Colonic mucosa (tissue), 4 donors: Measurements from ENCODE around the gene DNM2. TPM values are rescaled to one million over a fixed set of nuclear protein-coding genes. Genes with fewer than 3 reads are reported as not detected.

ENCODE experiments used
- DNase-seq: peaks from one replicate; pipeline ENCODE4 v3.0.0-alpha.2; 2020
- H3K27ac ChIP-seq: fragments of 200-600 bp; one replicate; pipeline ENCODE4 v1.8.0; 2021
- H3K27me3 ChIP-seq: fragments of 200-600 bp; one replicate; pipeline ENCODE4 v1.8.0; 2021
- H3K36me3 ChIP-seq: fragments of 200-600 bp; one replicate; pipeline ENCODE4 v1.8.0; 2021
- H3K4me1 ChIP-seq: fragments of 200-600 bp; one replicate; pipeline ENCODE4 v1.8.0; 2021; ENCODE audit warnings: mild to moderate bottlenecking
- H3K4me3 ChIP-seq: fragments of 200-600 bp; one replicate; pipeline ENCODE4 v1.8.0; 2021
- H3K9ac ChIP-seq, 2 donors: one replicate each; pipeline ENCODE4 v1.7.0; 2013; ENCODE audit warnings: control low read depth in 2 of 2, low read depth in 2 of 2, low read length in 2 of 2
- H3K9me3 ChIP-seq: fragments of 200-600 bp; one replicate; pipeline ENCODE4 v1.8.0; 2021
- intact Hi-C: fragments of 100-400 bp; cut with DNase I; formaldehyde crosslinking; loops from one replicate; pipeline ENCODE4 v1.14.1; 2022
- total RNA-seq, 2 donors: library from RNA; stranded (reverse); fragmentation: NEBNext Ultra II Directional in 1 of 2; extraction: Animal tissue kit (Norgen Biotek cat#: 25700) in 1 of 2; gene quantifications; one replicate each; pipeline ENCODE4 v1.2.1, GENCODE V29; 2021
- TF ChIP-seq, protein P1 (sequence below): fragments of 200-600 bp; IDR thresholded peaks from one replicate; pipeline ENCODE4 v1.8.0; 2022; ENCODE audit warnings: antibody characterized with exemption, mild to moderate bottlenecking
- donor health status: healthy.
- donor health status: DM: no; HTN: no; CAD: no.
- donor health status: DM: no; HTN: no; CAD: no.

Gene DNM2
- total RNA-seq, 2 donors from 2014 or later, result 450 to 461 TPM

DNA sequence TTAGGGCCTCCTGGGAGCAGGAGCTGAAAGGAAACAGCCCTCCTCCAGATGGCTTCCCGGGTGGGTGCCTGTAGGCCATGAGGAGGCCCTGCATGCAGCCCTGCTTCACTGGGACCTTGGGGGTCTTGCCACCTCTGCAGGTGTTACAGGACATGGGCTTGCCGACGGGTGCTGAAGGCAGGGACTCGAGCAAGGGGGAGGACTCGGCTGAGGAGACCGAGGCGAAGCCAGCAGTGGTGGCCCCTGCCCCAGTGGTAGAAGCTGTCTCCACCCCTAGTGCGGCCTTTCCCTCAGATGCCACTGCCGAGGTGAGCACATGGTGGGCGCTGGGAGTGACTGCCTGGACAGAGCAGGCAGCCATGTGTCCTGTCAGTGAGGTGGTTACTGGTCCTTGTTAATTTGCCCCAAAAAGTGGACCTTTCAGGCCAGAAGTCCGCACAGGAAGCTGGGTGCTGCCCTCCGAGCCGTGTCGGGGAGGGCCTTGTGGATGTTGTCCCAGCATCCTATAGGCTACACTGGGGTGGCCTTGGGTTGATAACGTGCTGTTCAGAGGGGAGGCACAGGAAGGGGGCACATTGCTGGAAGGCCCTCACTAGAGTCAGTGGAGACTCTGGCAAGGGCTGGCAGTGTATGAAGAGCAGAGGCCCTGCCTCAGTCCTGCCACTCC is 35.3 kb upstream of the DNM2 start:
- H3K9me3 ChIP-seq, result no peaks in the 10 kb centered on the region
- peaks cover 71% of the 10 kb centered on the region for H3K36me3 ChIP-seq
- intact Hi-C loops, result no loop called here
- no peaks in the 10 kb centered on the region for H3K4me1 ChIP-seq
- H3K27ac ChIP-seq, result no peak overlapping the region
- no peak for DNase-seq
- no peak overlapping the region for H3K4me3 ChIP-seq
- H3K27me3 ChIP-seq, result no peaks in the 10 kb centered on the region
- TF ChIP-seq, protein P1, sequence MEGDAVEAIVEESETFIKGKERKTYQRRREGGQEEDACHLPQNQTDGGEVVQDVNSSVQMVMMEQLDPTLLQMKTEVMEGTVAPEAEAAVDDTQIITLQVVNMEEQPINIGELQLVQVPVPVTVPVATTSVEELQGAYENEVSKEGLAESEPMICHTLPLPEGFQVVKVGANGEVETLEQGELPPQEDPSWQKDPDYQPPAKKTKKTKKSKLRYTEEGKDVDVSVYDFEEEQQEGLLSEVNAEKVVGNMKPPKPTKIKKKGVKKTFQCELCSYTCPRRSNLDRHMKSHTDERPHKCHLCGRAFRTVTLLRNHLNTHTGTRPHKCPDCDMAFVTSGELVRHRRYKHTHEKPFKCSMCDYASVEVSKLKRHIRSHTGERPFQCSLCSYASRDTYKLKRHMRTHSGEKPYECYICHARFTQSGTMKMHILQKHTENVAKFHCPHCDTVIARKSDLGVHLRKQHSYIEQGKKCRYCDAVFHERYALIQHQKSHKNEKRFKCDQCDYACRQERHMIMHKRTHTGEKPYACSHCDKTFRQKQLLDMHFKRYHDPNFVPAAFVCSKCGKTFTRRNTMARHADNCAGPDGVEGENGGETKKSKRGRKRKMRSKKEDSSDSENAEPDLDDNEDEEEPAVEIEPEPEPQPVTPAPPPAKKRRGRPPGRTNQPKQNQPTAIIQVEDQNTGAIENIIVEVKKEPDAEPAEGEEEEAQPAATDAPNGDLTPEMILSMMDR, result no peak
- no peak overlapping the region for H3K9ac ChIP-seq

DNA sequence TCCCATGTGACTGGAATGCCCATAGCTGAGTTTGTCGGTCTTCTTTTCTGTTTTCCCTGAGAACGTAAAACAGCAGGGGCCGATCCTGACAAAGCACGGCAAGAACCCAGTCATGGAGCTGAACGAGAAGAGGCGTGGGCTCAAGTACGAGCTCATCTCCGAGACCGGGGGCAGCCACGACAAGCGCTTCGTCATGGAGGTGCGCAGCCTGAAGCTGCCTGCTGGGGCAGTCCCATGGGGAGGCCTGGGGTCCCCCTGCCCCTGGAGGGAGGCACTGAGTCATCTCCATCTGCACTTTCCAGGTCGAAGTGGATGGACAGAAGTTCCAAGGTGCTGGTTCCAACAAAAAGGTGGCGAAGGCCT is 34.8 kb upstream of the DNM2 start:
- Histone ChIP-seq H3K9me3 (no peaks in the 10 kb centered on the region), H3K9ac (no peak overlapping the region), H3K4me1 (no peaks in the 10 kb centered on the region), H3K27ac (no peak overlapping the region), H3K36me3 (peaks cover 70% of the 10 kb centered on the region), H3K27me3 (no peaks in the 10 kb centered on the region), H3K4me3 (no peak overlapping the region)
- intact Hi-C loops, result no loop called here
- TF ChIP-seq, protein P1, result no peak
- no peak for DNase-seq

DNA sequence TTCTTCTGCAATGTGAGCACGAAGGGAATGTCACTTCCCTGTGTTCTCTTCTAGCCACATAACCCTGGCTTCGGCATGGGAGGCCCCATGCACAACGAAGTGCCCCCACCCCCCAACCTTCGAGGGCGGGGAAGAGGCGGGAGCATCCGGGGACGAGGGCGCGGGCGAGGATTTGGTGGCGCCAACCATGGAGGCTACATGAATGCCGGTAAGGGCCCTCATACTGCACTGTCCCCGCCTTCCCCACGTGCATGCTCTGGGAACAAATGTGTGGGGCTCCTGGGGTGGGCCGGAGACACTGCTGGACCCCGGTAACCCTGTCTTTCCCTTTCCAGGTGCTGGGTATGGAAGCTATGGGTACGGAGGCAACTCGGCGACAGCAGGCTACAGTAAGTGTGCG is 34.3 kb upstream of the DNM2 start:
- H3K27ac ChIP-seq, result no peak overlapping the region
- no peak for DNase-seq
- TF ChIP-seq, protein P1, result no peak
- no peaks in the 10 kb centered on the region for H3K4me1 ChIP-seq
- H3K27me3 ChIP-seq, result no peaks in the 10 kb centered on the region
- H3K9me3 ChIP-seq, result no peaks in the 10 kb centered on the region
- no peak overlapping the region for H3K4me3 ChIP-seq
- H3K36me3 ChIP-seq, result peaks cover 66% of the 10 kb centered on the region
- H3K9ac ChIP-seq, result no peak overlapping the region
- intact Hi-C loops, result no loop called here

DNA sequence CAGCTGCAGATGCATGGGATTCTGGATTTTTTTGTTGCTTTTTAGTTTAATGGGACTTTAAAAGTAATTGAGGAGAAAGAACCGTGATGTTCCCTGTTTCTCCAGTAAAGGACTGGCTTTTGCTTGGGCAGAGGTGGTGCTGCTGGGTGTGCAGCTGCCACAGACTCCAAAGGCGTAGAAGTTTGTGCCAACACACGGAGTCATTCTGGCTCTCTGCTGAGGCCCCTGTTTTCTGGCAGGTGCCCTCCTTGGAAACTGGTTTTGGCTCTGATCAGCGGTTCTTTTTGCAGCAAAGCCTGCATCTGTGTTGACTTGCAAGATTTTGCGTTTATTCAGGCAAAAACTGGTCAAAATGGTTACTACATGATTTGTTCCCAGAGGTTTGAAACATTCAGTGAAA is 32.7 kb upstream of the DNM2 start:
- H3K9me3 ChIP-seq, result no peaks in the 10 kb centered on the region
- H3K36me3 ChIP-seq, result peaks cover 50% of the 10 kb centered on the region
- H3K4me1 ChIP-seq, result no peaks in the 10 kb centered on the region
- no peak for DNase-seq
- no peaks in the 10 kb centered on the region for H3K27me3 ChIP-seq
- TF ChIP-seq, protein P1, result no peak
- no peak overlapping the region for H3K27ac ChIP-seq
- intact Hi-C loops, result no loop called here
- no peak overlapping the region for H3K9ac ChIP-seq
- H3K4me3 ChIP-seq, result no peak overlapping the region

DNA sequence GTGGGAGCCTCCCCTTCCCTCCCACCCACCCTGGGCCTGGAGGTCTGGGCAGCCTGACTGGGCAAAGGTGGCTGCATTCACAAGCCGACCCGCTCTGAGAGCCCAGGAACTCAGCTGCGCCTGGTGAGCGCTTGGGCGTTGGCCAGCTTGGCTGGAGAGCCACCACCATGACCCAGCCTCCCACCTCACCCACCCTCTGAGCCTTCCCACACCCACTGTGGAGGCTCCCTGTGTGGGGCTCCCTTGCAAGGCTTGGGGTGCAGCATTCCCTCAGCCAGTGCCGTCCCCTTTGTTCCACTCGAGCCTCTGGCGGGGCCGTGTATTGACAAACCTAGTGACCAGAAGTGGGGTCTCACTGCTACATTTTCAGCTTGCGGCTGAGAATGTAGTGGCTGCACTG is 31.7 kb upstream of the DNM2 start:
- TF ChIP-seq, protein P1, result no peak
- Histone ChIP-seq H3K9me3 (no peaks in the 10 kb centered on the region), H3K27ac (no peak overlapping the region), H3K9ac (no peak overlapping the region), H3K4me3 (no peak overlapping the region), H3K27me3 (no peaks in the 10 kb centered on the region), H3K4me1 (no peaks in the 10 kb centered on the region), H3K36me3 (peaks cover 40% of the 10 kb centered on the region)
- DNase-seq, result no peak
- intact Hi-C loops, result no loop called here
